ENCODE data around the gene PADI1.

Gene PADI1

GRCh38 chr1:17170571-17170970 is 34.4 kb upstream of the PADI1 start:
- H3K27ac Mint-ChIP-seq: no peak overlapping the region
- peaks cover 6% of the 10 kb centered on the region for H3K36me3 Mint-ChIP-seq
- H3K9me3 Mint-ChIP-seq (ENCODE audit: low read depth): no peaks in the 10 kb centered on the region
- H3K4me1 Mint-ChIP-seq (ENCODE audit: low read depth): no peaks in the 10 kb centered on the region
- H3K4me3 Mint-ChIP-seq: no peak overlapping the region
- peaks cover 20% of the 10 kb centered on the region for H3K27me3 Mint-ChIP-seq

GRCh38 chr1:17173217-17173616 is 31.7 kb upstream of the PADI1 start:
- Mint-ChIP-seq H3K4me1 (ENCODE audit: low read depth) (no peaks in the 10 kb centered on the region), H3K4me3 (no peak overlapping the region), H3K36me3 (peaks cover 6% of the 10 kb centered on the region), H3K9me3 (ENCODE audit: low read depth) (peaks cover 5% of the 10 kb centered on the region), H3K27ac (no peak overlapping the region), H3K27me3 (peaks cover 22% of the 10 kb centered on the region)

GRCh38 chr1:17176306-17177061 is 28.4 kb upstream of the PADI1 start:
- peaks cover 23% of the 10 kb centered on the region for H3K27me3 Mint-ChIP-seq
- H3K9me3 Mint-ChIP-seq (ENCODE audit: low read depth): peaks cover 5% of the 10 kb centered on the region
- H3K36me3 Mint-ChIP-seq: peaks cover 6% of the 10 kb centered on the region
- no peak overlapping the region for H3K4me3 Mint-ChIP-seq
- H3K4me1 Mint-ChIP-seq (ENCODE audit: low read depth): peaks cover 8% of the 10 kb centered on the region
- no peak overlapping the region for H3K27ac Mint-ChIP-seq

GRCh38 chr1:17177651-17178050 is 27.3 kb upstream of the PADI1 start:
- peaks cover 6% of the 10 kb centered on the region for H3K36me3 Mint-ChIP-seq
- H3K27ac Mint-ChIP-seq: no peak overlapping the region
- H3K4me1 Mint-ChIP-seq (ENCODE audit: low read depth): peaks cover 16% of the 10 kb centered on the region
- peaks cover 21% of the 10 kb centered on the region for H3K27me3 Mint-ChIP-seq
- H3K9me3 Mint-ChIP-seq (ENCODE audit: low read depth): peaks cover 5% of the 10 kb centered on the region
- H3K4me3 Mint-ChIP-seq: no peak overlapping the region

- no peak overlapping the region for H3K4me3 Mint-ChIP-seq
- no peak overlapping the region for H3K27ac Mint-ChIP-seq
- H3K27me3 Mint-ChIP-seq: peaks cover 8% of the 10 kb centered on the region
Measured at GRCh38 chr1:17181781-17182464, 23.0 kb upstream of the PADI1 start.

GRCh38 chr1:17183388-17184160 is 21.4 kb upstream of the PADI1 start:
- H3K27me3 Mint-ChIP-seq: peaks cover 7% of the 10 kb centered on the region
- H3K9me3 Mint-ChIP-seq (ENCODE audit: low read depth): peaks cover 5% of the 10 kb centered on the region
- peaks cover 4% of the 10 kb centered on the region for H3K36me3 Mint-ChIP-seq
- no peak overlapping the region for H3K27ac Mint-ChIP-seq
- H3K4me3 Mint-ChIP-seq: no peak overlapping the region
- H3K4me1 Mint-ChIP-seq (ENCODE audit: low read depth): peaks cover 22% of the 10 kb centered on the region

More at GRCh38 chr1:17181781-17182464, 23.0 kb upstream of the PADI1 start:
- no peaks in the 10 kb centered on the region for H3K36me3 Mint-ChIP-seq
- peaks cover 4% of the 10 kb centered on the region for H3K9me3 Mint-ChIP-seq (ENCODE audit: low read depth)
- H3K4me1 Mint-ChIP-seq (ENCODE audit: low read depth): peaks cover 22% of the 10 kb centered on the region

GRCh38 chr1:17184161-17184665 is 20.7 kb upstream of the PADI1 start:
- Mint-ChIP-seq H3K27ac (no peak overlapping the region), H3K9me3 (ENCODE audit: low read depth) (peaks cover 5% of the 10 kb centered on the region), H3K4me3 (no peak overlapping the region)

GRCh38 chr1:17184822-17185484 is 20.0 kb upstream of the PADI1 start:
- H3K4me3 Mint-ChIP-seq: no peak overlapping the region
- H3K9me3 Mint-ChIP-seq (ENCODE audit: low read depth): peaks cover 5% of the 10 kb centered on the region
- H3K4me1 Mint-ChIP-seq (ENCODE audit: low read depth): peaks cover 22% of the 10 kb centered on the region
- H3K27ac Mint-ChIP-seq: no peak overlapping the region
- H3K36me3 Mint-ChIP-seq: peaks cover 4% of the 10 kb centered on the region
- peaks cover 6% of the 10 kb centered on the region for H3K27me3 Mint-ChIP-seq

More at GRCh38 chr1:17184161-17184665, 20.7 kb upstream of the PADI1 start:
- Mint-ChIP-seq H3K4me1 (ENCODE audit: low read depth) (peaks cover 22% of the 10 kb centered on the region), H3K36me3 (peaks cover 4% of the 10 kb centered on the region), H3K27me3 (peaks cover 6% of the 10 kb centered on the region)

- Mint-ChIP-seq H3K27ac (no peak overlapping the region), H3K36me3 (peaks cover 4% of the 10 kb centered on the region), H3K9me3 (ENCODE audit: low read depth) (peaks cover 5% of the 10 kb centered on the region), H3K4me3 (no peak overlapping the region), H3K27me3 (peaks cover 4% of the 10 kb centered on the region), H3K4me1 (ENCODE audit: low read depth) (peaks cover 22% of the 10 kb centered on the region)
Measured at GRCh38 chr1:17185485-17185860, 19.5 kb upstream of the PADI1 start.

- Mint-ChIP-seq H3K27ac (no peak overlapping the region), H3K9me3 (ENCODE audit: low read depth) (peaks cover 5% of the 10 kb centered on the region), H3K4me3 (no peak overlapping the region), H3K27me3 (peaks cover 3% of the 10 kb centered on the region), H3K4me1 (ENCODE audit: low read depth) (peaks cover 16% of the 10 kb centered on the region), H3K36me3 (peaks cover 4% of the 10 kb centered on the region)
Measured at GRCh38 chr1:17186216-17186909, 18.6 kb upstream of the PADI1 start.

GRCh38 chr1:17187051-17187450 is 17.9 kb upstream of the PADI1 start:
- H3K36me3 Mint-ChIP-seq: peaks cover 4% of the 10 kb centered on the region
- peaks cover 5% of the 10 kb centered on the region for H3K9me3 Mint-ChIP-seq (ENCODE audit: low read depth)
- no peak overlapping the region for H3K4me3 Mint-ChIP-seq
- H3K27me3 Mint-ChIP-seq: peaks cover 5% of the 10 kb centered on the region
- H3K4me1 Mint-ChIP-seq (ENCODE audit: low read depth): peaks cover 9% of the 10 kb centered on the region
- no peak overlapping the region for H3K27ac Mint-ChIP-seq

- Mint-ChIP-seq H3K4me3 (no peak overlapping the region), H3K36me3 (peaks cover 4% of the 10 kb centered on the region), H3K9me3 (ENCODE audit: low read depth) (peaks cover 5% of the 10 kb centered on the region), H3K27ac (no peak overlapping the region), H3K4me1 (ENCODE audit: low read depth) (peaks cover 9% of the 10 kb centered on the region), H3K27me3 (peaks cover 8% of the 10 kb centered on the region)
Measured at GRCh38 chr1:17188217-17188616, 16.7 kb upstream of the PADI1 start.

GRCh38 chr1:17188889-17189631 is 15.9 kb upstream of the PADI1 start:
- Mint-ChIP-seq H3K27me3 (peaks cover 8% of the 10 kb centered on the region), H3K4me3 (no peak overlapping the region), H3K36me3 (peaks cover 4% of the 10 kb centered on the region), H3K9me3 (ENCODE audit: low read depth) (peaks cover 5% of the 10 kb centered on the region), H3K27ac (no peak overlapping the region), H3K4me1 (ENCODE audit: low read depth) (peaks cover 9% of the 10 kb centered on the region)
